Measurements from ENCODE around the gene PRSS33.
A peak's percentile ranks its signal among the peaks of the same experiment; 100 is the strongest.

Gene PRSS33

DNA sequence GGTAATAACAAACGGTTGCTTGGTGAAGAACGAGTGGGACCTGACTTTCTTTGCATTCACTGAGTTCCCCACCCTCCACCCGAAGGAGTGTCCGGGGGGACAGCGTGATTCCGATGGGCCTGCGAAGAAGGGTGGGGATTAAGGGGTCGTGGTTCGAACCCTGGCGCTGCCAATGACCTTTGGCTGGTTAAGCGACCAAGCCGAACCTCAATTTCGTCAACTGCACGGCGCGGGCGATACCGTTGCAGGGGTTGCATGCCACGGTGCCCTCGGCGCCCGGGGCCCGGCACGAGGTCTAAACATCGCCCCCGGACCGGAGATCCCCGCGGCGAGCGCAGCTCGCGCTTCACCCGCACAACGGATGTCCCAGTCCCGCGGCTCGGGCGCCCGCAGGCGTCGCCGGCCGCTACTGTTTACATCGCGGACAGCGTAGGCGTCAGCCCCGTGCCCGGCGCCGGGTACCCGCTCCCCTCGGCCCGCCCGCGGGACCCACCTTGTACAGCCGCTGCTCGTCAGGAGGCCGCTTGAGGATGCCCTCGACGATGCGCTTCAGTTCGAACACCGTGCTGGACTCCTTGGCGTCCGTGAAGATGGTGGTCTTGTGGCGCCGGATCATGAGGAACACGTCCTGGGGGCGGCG lies 10.7 kb downstream of the PRSS33 start:
- Mint-ChIP-seq H3K27me3 (no peaks in the 10 kb centered on the region), H3K36me3 (peaks cover 3% of the 10 kb centered on the region), H3K27ac (peak overlapping the region; percentile 97), H3K9me3 (no peaks in the 10 kb centered on the region), H3K4me3 (peak overlapping the region; percentile 96), H3K4me1 (peaks cover 25% of the 10 kb centered on the region)

DNA sequence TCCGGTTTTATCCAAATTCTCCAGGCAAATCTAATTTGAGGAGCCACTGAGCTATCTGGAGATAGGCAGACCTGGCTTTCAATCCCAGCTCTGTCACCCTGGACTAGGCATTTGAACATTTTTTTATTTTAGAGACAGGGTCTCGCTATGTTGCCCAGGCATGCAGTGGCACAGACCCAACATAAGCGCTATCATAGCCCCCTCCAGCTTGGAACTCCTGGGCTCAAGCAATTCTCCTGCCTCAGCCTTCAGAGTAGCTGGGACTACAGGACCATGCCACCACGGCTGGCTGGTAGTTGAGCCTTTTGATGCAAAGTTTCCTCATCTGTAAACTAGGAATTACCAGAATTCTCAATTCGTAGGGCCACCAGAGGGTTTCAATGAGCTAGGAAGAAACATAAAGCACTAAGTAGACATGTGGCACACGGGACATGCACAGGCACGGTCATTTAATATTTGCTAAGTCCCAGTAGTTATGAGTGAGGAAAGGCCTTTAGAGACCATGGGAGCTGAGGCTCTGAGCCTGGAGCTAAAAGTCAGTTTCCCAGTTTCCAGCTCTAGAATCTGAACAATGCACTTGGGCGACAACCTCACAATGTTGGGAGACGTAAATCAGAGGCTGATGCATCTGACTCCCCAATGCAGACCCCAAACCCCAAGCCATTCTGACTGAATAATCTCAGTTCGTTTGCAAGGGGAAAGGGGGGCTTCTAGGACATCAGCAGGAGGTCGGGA lies 11.4 kb downstream of the PRSS33 start:
- H3K27me3 Mint-ChIP-seq = no peaks in the 10 kb centered on the region
- H3K36me3 Mint-ChIP-seq = peaks cover 3% of the 10 kb centered on the region
- H3K4me1 Mint-ChIP-seq = peaks cover 25% of the 10 kb centered on the region
- no peaks in the 10 kb centered on the region for H3K9me3 Mint-ChIP-seq
- peak overlapping the region; percentile 97 for H3K27ac Mint-ChIP-seq
- peak overlapping the region; percentile 96 for H3K4me3 Mint-ChIP-seq

DNA sequence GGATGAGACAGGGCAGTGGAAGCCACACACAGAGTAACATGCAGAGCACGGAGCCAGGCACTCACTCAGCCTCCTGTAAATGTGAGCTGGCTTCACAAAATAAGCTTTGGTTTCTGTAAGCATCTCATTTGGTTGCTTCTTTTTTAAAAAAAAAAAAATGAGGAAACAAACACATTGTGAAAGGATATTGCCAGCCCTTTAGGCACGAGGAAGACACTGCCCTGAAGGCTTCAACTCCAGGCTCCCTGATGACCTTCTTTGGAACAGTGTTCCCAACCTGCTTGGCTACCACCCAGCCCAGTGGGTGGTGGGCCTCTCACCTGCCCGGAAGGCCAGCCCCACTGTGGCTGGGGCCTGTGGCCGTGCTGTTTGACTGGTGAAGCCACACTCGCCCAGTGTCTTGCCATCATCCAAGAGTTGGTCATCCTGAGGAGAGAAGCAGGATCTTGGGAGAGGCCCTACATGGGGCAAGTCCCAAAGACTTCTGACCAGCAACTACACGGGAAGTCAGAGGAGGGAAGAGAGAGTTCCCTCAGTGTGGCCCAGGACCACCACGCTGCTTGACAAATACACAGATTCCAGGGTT lies 12.1 kb downstream of the PRSS33 start:
- H3K27me3 Mint-ChIP-seq = no peaks in the 10 kb centered on the region
- no peaks in the 10 kb centered on the region for H3K9me3 Mint-ChIP-seq
- peaks cover 25% of the 10 kb centered on the region for H3K4me1 Mint-ChIP-seq
- H3K4me3 Mint-ChIP-seq = peak overlapping the region; percentile 47
- no peak overlapping the region for H3K27ac Mint-ChIP-seq
- H3K36me3 Mint-ChIP-seq = peaks cover 3% of the 10 kb centered on the region

DNA sequence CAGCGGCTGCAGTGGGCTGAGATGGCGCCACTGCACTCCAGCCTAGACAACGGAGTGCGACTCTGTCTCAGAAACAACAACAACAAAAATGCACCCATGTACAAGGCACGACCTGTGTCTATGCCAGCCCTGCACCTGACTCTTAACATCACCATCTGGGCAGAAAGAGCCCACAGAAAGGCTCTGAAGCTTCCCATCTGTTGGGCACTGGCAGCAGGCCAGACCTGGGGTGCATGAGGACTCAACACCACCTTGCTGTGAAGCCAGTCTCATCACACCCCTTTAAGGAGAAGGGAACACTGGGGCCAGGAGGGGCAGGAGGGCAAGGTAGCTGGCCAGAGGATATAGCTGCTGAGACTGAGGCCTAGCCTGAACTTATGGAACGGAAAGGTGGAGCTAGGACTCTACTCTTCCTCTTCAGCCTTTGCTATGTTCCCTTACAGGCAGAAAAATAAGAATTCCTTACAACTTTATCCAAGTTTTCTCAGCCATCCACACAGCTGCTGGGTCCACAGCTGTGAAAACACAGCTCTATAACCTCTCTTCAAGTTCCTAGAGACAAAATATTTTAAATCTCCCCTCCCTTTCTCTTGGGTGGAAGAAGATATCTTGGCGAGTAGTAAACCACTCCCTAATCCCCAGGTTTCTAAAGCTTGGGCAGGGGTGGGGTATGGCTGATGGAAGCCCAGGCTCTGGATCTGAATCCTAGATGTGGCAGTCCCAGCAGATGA lies 13.0 kb downstream of the PRSS33 start:
- Mint-ChIP-seq H3K36me3 (peaks cover 8% of the 10 kb centered on the region), H3K4me3 (peak overlapping the region; percentile 47), H3K9me3 (no peaks in the 10 kb centered on the region), H3K27me3 (no peaks in the 10 kb centered on the region), H3K27ac (no peak overlapping the region), H3K4me1 (peaks cover 31% of the 10 kb centered on the region)

DNA sequence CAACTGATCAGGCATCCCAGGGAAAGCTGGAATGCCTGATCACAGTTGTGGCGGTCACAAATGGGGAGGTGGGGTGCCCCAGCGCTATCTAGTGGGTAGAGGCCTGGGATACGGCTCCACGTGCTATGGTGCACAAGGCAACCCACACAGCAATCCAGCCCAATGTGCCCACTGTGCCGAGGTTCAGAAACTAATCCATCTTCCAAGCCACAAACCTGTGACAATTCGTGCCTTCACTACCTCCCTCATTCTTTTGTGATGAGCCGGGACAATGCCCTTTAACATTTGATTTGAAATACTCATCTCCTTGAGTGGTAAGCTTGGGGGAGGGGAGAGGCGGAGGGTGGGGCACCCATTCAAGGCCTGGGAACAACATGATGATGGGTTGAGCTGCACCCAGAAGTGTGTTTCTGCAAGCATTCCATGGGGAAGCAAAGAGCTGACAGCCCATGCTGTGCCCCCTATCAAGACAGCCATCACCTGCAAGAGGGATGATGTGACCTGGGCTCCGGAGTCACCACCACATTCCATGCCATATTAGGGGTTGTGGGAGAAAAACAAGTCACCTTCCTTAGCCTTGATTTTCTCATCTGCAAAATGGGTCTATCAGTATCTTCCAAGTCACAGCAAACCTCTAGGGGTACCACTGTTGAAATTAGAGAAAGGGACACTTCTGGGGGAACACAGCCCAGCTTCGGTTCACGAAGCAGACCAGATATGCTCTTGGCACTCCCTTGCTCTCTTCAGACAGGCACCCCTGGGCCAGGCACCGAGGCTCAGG lies 14.0 kb downstream of the PRSS33 start:
- peaks cover 9% of the 10 kb centered on the region for H3K36me3 Mint-ChIP-seq
- H3K27me3 Mint-ChIP-seq = no peaks in the 10 kb centered on the region
- no peak overlapping the region for H3K27ac Mint-ChIP-seq
- H3K4me1 Mint-ChIP-seq = peaks cover 26% of the 10 kb centered on the region
- no peak overlapping the region for H3K4me3 Mint-ChIP-seq
- no peaks in the 10 kb centered on the region for H3K9me3 Mint-ChIP-seq

DNA sequence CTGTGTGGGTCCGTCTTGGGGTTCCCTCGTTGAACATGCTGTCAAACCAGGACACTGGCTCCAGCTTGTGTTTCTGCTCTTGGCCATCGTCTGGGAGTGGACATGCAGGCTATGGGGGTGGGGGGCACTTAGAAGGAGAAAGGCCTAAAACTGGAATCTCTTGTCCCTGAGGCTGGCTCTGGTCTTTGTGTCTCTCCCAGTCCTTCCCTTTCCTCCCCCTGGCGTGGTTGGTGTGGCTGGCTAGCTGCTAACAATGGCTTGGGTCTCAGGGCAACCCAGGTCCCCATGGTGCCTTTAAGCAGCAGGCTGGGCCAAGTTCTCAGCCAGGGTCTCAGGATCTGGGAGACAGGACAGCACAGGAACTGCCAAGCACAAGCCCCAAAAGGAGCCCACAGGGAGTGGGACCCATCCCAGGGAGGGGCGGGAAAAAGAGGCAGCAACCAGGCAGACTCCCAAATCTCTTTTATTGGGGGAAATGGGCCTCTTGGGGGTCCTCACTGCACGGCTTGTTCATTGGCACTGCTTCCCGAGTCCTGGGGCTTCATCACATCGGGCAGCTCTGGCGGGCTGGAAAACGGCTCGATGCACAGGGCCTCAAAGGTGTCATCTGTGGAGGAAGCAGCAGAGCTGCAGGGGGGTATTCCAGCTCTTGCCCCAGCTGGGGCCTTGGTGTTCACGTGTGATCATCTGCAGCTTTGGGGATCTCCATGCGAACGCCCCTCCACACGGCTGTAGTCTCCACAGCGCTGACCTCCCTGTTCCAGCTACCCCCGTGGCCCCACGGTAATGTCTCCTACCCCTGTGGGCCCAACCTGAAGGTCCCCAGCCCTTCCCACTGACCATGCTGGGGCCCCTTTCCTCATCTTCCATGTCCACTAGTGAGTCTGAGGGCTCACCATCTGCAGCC lies 15.6 kb downstream of the PRSS33 start:
- Mint-ChIP-seq H3K36me3 (peaks cover 10% of the 10 kb centered on the region), H3K4me3 (no peak overlapping the region), H3K9me3 (no peaks in the 10 kb centered on the region), H3K27ac (peak overlapping the region; percentile 51), H3K27me3 (no peaks in the 10 kb centered on the region), H3K4me1 (peaks cover 20% of the 10 kb centered on the region)

DNA sequence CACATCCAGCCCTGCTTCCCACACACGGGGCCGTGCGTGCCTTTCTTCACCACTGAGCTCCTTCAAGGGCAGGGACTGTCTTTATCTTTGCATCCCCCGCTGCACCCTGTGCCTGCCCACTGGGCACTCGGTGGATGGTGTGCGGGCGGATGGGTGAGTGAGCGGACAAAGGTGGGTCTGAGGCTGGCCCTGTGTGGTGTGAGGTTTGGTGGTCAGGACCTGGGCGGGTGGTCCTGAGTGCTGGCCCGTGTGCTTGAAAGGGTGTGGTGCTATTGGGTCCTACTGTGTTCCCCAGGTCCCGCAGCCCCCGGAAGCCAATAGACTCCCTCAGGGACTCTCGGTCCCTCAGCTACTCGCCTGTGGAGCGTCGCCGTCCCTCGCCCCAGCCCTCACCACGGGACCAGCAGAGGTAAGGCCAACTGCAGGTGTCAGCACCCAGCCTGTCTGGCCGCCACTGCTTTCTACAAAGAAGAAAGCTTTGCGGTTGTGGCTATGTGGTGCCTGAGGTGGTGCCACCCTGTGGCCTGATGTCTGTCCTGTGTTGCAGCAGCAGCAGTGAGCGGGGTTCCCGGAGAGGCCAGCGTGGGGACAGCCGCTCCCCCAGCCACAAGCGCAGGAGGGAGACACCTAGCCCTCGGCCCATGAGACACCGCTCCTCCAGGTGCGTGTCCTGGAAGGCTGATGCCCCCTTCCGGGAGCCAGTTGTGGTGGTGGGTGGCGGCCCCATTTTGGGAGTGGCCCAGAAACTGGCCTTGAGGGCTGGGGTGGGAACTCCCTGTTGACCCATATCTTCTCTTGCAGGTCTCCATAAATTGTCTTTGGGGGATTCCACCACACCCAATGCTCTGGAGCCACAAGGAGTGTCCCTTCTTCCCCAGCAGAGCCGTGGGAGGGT lies 17.1 kb downstream of the PRSS33 start:
- H3K4me3 Mint-ChIP-seq = no peak overlapping the region
- peaks cover 17% of the 10 kb centered on the region for H3K4me1 Mint-ChIP-seq
- peak overlapping the region; percentile 41 for H3K27ac Mint-ChIP-seq
- peaks cover 19% of the 10 kb centered on the region for H3K36me3 Mint-ChIP-seq
- no peaks in the 10 kb centered on the region for H3K9me3 Mint-ChIP-seq
- no peaks in the 10 kb centered on the region for H3K27me3 Mint-ChIP-seq

DNA sequence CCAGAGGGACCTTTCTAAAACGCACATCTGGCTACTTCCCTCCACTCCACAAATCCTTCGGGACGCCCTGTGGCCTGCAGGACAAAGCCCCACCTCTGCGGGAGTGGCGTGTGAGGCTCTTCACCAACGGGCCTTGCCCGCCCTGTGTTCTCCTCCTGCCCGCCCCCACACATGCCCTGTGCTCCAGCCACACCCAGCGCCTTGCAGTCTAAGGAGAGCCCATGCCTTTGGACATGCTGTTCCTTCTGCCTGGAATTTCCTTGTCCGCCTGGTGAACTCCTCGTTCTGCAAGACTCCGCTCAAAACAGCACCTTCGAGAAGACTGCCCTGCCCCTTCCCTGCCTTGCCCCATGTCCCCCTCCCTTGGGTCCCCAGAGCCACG lies 17.7 kb downstream of the PRSS33 start:
- no peak overlapping the region for H3K4me3 Mint-ChIP-seq

DNA sequence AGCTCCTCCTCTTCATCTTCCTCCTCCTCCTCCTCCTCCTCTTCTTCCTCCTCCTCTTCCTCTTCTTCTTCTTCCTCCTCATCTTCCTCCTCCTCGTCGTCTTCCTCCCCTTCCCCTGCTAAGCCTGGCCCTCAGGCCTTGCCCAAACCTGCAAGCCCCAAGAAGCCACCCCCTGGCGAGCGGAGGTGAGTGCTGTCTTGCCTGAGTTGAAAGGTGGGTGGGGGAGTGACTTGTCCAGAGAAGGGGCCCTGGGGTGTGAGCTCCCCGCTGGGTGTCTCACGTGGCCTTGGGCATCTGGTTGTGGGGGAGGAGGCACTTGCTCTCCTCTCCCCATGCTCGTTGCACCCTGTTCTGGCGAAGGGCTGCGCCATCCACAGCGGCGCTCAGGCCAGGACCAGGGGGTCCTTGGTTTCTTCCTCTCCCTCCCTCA lies 18.2 kb downstream of the PRSS33 start:
- peaks cover 20% of the 10 kb centered on the region for H3K36me3 Mint-ChIP-seq
- H3K4me3 Mint-ChIP-seq = no peak overlapping the region
- H3K9me3 Mint-ChIP-seq = no peaks in the 10 kb centered on the region
- no peaks in the 10 kb centered on the region for H3K27me3 Mint-ChIP-seq
- H3K27ac Mint-ChIP-seq = no peak overlapping the region
- peaks cover 12% of the 10 kb centered on the region for H3K4me1 Mint-ChIP-seq

More for the DNA sequence above, 17.7 kb downstream of the PRSS33 start:
- Mint-ChIP-seq H3K27ac (peak overlapping the region; percentile 41), H3K27me3 (no peaks in the 10 kb centered on the region), H3K36me3 (peaks cover 20% of the 10 kb centered on the region), H3K9me3 (no peaks in the 10 kb centered on the region), H3K4me1 (peaks cover 16% of the 10 kb centered on the region)

DNA sequence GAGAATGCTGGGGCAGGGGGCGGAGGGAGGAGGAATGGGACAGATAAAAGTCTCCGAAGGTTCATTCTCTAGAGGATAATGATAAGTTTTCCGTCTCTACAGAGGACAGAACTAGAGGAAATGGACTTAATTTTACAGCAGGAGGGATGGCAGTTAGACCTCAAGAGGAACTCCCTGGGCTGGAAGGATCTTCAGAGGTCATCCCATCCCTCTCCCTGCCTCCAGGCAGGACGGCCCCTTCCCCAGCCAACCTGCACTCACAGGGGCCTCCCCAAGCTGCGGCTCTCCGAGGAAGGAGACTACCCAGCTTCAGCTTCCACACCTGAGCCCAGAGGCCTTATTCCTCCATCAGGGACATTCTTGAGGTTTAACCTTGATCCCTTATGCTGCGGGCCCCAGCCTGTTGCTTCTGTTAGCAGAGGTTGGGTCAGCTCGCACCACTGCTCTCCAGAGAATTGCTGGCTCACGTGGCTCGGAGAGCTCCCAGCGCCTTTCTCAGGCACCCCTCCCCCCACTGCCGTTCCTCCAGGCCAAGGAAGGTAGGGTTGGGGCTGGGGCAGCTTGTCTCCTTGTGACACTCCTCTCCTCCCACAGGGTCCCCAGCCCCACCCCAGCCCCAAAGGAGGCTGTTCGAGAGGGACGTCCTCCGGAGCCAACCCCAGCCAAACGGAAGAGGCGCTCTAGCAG lies 18.8 kb downstream of the PRSS33 start:
- Mint-ChIP-seq H3K27ac (peak overlapping the region; percentile 23), H3K4me3 (no peak overlapping the region), H3K9me3 (no peaks in the 10 kb centered on the region), H3K27me3 (no peaks in the 10 kb centered on the region), H3K4me1 (peaks cover 12% of the 10 kb centered on the region), H3K36me3 (peaks cover 26% of the 10 kb centered on the region)

DNA sequence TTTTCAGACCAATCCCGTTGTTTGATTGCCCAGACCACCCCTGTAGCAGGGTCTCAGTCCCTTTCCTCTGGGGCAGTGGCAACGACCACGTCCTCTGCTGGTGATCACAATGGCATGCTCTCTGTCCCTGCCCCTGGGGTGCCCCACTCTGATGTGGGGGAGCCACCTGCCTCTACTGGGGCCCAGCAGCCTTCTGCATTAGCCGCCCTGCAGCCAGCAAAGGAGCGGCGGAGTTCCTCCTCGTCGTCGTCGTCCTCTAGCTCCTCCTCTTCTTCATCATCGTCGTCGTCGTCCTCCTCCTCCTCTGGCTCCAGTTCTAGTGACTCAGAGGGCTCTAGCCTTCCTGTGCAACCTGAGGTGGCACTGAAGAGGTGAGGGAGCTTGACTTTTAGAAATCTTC lies 19.5 kb downstream of the PRSS33 start:
- Mint-ChIP-seq H3K4me1 (peaks cover 12% of the 10 kb centered on the region), H3K9me3 (no peaks in the 10 kb centered on the region), H3K27me3 (no peaks in the 10 kb centered on the region), H3K27ac (no peak overlapping the region), H3K36me3 (peaks cover 32% of the 10 kb centered on the region), H3K4me3 (no peak overlapping the region)

DNA sequence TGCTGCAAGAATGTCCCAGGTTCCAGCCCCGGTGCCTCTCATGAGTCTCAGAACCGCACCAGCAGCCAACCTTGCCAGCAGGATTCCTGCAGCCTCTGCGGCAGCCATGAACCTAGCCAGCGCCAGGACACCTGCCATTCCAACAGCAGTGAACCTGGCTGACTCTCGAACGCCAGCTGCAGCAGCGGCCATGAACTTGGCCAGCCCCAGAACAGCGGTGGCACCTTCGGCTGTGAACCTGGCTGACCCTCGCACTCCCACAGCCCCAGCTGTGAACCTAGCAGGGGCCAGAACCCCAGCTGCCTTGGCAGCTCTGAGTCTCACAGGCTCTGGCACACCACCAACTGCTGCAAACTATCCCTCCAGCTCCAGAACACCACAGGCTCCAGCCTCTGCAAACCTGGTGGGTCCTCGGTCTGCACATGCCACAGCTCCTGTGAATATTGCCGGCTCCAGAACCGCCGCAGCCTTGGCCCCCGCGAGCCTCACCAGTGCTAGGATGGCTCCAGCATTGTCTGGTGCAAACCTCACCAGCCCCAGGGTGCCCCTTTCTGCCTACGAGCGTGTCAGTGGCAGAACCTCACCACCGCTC lies 20.1 kb downstream of the PRSS33 start:
- Mint-ChIP-seq H3K4me3 (no peak overlapping the region), H3K27me3 (no peaks in the 10 kb centered on the region), H3K9me3 (no peaks in the 10 kb centered on the region), H3K27ac (no peak overlapping the region), H3K4me1 (peaks cover 12% of the 10 kb centered on the region), H3K36me3 (peaks cover 34% of the 10 kb centered on the region)
